Measurements from ENCODE around the gene TENM3.

GRCh38 chr4:182215148-182215547, 28.1 kb upstream of the TENM3 start:
- TF ChIP-seq CTCF (IDR thresholded peaks at IDR 0.05) (no peak), POLR2A (IDR thresholded peaks at IDR 0.05) (no peak), POLR2AphosphoS5 (IDR thresholded peaks at IDR 0.05) (no peak)
